ENCODE results near the gene COX7B2. TPM values are rescaled to one million over a fixed set of nuclear protein-coding genes. Genes with fewer than 3 reads are reported as not detected.

The COX7B2 gene
- total and polyA plus RNA-seq, 4 donors = not detected

DNA sequence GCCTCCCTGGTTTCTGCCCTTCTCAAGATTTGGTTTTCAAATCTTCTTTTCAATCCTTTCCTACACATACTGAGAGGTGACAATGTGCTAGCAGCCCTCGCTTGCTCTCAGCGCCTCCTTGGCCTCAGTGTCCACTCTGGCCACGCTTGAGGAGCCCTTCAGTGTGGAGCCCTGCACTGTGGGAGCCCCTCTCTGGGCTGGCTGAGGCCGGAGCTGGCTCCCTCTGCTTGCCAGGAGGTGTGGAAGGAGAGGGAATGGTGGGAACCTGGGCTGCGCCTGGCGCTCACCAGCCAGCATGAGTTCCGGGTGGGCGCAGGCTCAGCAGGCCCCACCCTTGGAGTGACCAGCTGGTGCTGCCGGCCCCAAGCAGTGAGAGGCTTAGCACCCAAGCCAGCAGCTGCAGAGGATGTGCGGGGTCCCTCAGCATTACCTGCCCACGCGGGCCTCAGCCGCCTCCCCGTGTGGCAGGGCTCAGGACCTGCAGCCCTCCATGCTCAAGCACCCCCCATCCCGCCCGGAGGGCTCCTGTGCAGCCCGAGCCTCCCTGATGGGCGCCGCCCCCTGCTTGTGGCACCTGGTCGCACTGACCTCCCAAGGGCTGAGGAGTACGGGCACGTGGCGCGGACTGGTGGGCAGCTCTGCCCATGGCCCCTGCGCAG, 127.5 kb downstream of the COX7B2 start:
- ATAC-seq (ENCODE audit: insufficient read depth, low FRiP score) (no peak), DNase-seq (no peak)
- WGBS, 2 donors = 94% methylated on average over 25 of the region's 25 CpGs
- Histone ChIP-seq H3K4me3 (no peak overlapping the region), H3K36me3 (ENCODE audit: control insufficient read depth in 4 of 4, insufficient read depth in 4 of 4, low read length in 4 of 4) (no peaks in the 10 kb centered on the region), H3K9me3 (ENCODE audit: control insufficient read depth in 4 of 4, insufficient read depth in 3 of 4, low read length in 3 of 4) (peaks cover 0 to 3% (median 0%) of the 10 kb centered on the region in 4 donors), H3K27ac (ENCODE audit: low read depth in 1 of 2, low read length in 1 of 2) (no peak overlapping the region), H3K4me1 (ENCODE audit: control insufficient read depth in 5 of 5, insufficient read depth in 5 of 5, low read length in 5 of 5) (no peaks in the 10 kb centered on the region), H3K9ac (ENCODE audit: insufficient read depth in 1 of 2, low read length in 2 of 2) (no peak overlapping the region), H3K27me3 (ENCODE audit: control insufficient read depth in 3 of 3, insufficient read depth in 3 of 3, low read length in 2 of 3) (no peaks in the 10 kb centered on the region)
- TF ChIP-seq, protein P1, sequence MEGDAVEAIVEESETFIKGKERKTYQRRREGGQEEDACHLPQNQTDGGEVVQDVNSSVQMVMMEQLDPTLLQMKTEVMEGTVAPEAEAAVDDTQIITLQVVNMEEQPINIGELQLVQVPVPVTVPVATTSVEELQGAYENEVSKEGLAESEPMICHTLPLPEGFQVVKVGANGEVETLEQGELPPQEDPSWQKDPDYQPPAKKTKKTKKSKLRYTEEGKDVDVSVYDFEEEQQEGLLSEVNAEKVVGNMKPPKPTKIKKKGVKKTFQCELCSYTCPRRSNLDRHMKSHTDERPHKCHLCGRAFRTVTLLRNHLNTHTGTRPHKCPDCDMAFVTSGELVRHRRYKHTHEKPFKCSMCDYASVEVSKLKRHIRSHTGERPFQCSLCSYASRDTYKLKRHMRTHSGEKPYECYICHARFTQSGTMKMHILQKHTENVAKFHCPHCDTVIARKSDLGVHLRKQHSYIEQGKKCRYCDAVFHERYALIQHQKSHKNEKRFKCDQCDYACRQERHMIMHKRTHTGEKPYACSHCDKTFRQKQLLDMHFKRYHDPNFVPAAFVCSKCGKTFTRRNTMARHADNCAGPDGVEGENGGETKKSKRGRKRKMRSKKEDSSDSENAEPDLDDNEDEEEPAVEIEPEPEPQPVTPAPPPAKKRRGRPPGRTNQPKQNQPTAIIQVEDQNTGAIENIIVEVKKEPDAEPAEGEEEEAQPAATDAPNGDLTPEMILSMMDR (IDR thresholded peaks at IDR 0.05; ENCODE audit: control extremely low read depth, extremely low read depth) = no peak

DNA sequence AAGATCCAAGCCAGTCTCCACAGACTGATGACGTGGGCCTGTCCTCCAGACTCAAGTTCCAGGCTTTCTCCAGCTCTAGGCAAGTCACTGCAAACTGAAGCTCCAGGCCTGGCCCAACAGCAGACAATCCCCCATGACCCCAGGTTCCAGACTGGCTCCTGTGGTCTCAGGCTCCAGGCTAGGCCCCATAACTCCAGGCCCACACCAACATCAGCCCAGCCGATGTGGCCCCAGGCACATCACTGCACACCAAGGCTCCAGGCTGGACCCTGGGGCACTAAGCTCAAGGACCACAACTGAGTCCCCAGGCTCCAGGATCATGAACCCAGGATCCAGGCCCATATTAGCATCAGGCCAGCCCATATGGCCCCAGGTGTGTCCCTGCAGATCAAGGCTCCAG, 143.6 kb downstream of the COX7B2 start:
- TF ChIP-seq, protein P1 (IDR thresholded peaks at IDR 0.05; ENCODE audit: control extremely low read depth, extremely low read depth) = no peak
- H3K36me3 ChIP-seq (ENCODE audit: control insufficient read depth in 4 of 4, insufficient read depth in 4 of 4, low read length in 4 of 4) = no peaks in the 10 kb centered on the region
- no peak for ATAC-seq (ENCODE audit: insufficient read depth, low FRiP score)
- H3K27me3 ChIP-seq (ENCODE audit: control insufficient read depth in 3 of 3, insufficient read depth in 3 of 3, low read length in 2 of 3) = no peaks in the 10 kb centered on the region
- H3K4me1 ChIP-seq (ENCODE audit: control insufficient read depth in 5 of 5, insufficient read depth in 5 of 5, low read length in 5 of 5) = no peaks in the 10 kb centered on the region
- no peak for DNase-seq
- 90 to 96% methylated on average over 2 of the region's 2 CpGs for WGBS, 2 donors
- H3K27ac ChIP-seq (ENCODE audit: low read depth in 1 of 2, low read length in 1 of 2) = no peak overlapping the region
- H3K4me3 ChIP-seq = no peak overlapping the region
- peaks cover 0 to 9% (median 1%) of the 10 kb centered on the region in 4 donors for H3K9me3 ChIP-seq (ENCODE audit: control insufficient read depth in 4 of 4, insufficient read depth in 3 of 4, low read length in 3 of 4)
- no peak overlapping the region for H3K9ac ChIP-seq (ENCODE audit: insufficient read depth in 1 of 2, low read length in 2 of 2)

DNA sequence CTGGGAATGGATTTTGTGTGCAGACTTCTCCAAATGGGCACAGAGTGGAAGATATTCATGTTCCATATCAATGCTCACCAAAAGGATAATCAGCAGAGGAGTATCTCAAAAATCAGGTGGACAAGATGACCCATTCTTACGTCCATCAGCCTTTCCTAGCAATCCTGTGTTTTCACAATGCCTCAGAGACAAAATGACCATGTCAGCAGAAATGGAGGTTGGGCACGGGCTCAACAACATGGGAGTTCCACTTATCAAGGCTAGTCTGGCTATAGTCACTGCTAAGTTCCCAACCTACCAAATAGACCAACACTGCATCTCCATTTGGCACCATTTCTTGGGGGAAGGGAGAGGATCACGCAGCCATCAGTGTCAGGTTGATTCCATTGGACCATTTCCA, 179.0 kb downstream of the COX7B2 start:
- TF ChIP-seq, protein P1 (IDR thresholded peaks at IDR 0.05; ENCODE audit: control extremely low read depth, extremely low read depth) = no peak
- ATAC-seq (ENCODE audit: insufficient read depth, low FRiP score) (no peak), DNase-seq (no peak)
- no peaks in the 10 kb centered on the region for H3K4me1 ChIP-seq (ENCODE audit: control insufficient read depth in 5 of 5, insufficient read depth in 5 of 5, low read length in 5 of 5)
- H3K27ac ChIP-seq (ENCODE audit: low read depth in 1 of 2, low read length in 1 of 2) = no peak overlapping the region
- no peak overlapping the region for H3K4me3 ChIP-seq
- no peak overlapping the region for H3K9ac ChIP-seq (ENCODE audit: insufficient read depth in 1 of 2, low read length in 2 of 2)
- no peaks in the 10 kb centered on the region for H3K9me3 ChIP-seq (ENCODE audit: control insufficient read depth in 4 of 4, insufficient read depth in 3 of 4, low read length in 3 of 4)
- no peaks in the 10 kb centered on the region for H3K27me3 ChIP-seq (ENCODE audit: control insufficient read depth in 3 of 3, insufficient read depth in 3 of 3, low read length in 2 of 3)
- no peaks in the 10 kb centered on the region for H3K36me3 ChIP-seq (ENCODE audit: control insufficient read depth in 4 of 4, insufficient read depth in 4 of 4, low read length in 4 of 4)
- WGBS, 2 donors = 75 to 85% methylated on average over 3 of the region's 3 CpGs

DNA sequence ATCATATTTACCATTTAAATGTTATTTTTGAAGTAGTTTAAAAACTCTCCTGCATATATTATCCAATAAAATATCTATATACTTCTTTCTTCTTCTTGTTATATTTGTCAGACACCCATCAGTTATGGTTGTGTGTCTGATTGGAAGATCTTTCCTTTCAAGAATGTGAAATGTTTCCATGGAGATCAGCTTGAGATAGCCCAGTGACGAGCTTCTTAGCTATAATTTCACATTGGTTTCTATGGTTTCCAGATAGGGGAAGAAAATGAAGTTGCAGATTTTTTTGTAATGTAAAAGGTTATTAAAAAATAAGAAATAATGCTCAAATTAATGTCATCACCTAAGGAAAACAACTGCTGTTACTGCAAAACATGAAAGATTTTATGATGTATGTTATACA, 189.0 kb downstream of the COX7B2 start:
- TF ChIP-seq, protein P1 (IDR thresholded peaks at IDR 0.05; ENCODE audit: control extremely low read depth, extremely low read depth) = no peak
- Histone ChIP-seq H3K4me3 (no peak overlapping the region), H3K9ac (ENCODE audit: insufficient read depth in 1 of 2, low read length in 2 of 2) (no peak overlapping the region), H3K27ac (ENCODE audit: low read depth in 1 of 2, low read length in 1 of 2) (no peak overlapping the region), H3K4me1 (ENCODE audit: control insufficient read depth in 5 of 5, insufficient read depth in 5 of 5, low read length in 5 of 5) (no peaks in the 10 kb centered on the region), H3K36me3 (ENCODE audit: control insufficient read depth in 4 of 4, insufficient read depth in 4 of 4, low read length in 4 of 4) (no peaks in the 10 kb centered on the region), H3K9me3 (ENCODE audit: control insufficient read depth in 4 of 4, insufficient read depth in 3 of 4, low read length in 3 of 4) (no peaks in the 10 kb centered on the region), H3K27me3 (ENCODE audit: control insufficient read depth in 3 of 3, insufficient read depth in 3 of 3, low read length in 2 of 3) (peaks cover 0 to 2% (median 0%) of the 10 kb centered on the region in 3 donors)
- DNase-seq (no peak), ATAC-seq (ENCODE audit: insufficient read depth, low FRiP score) (no peak)
- 24 to 59% methylated on average over 1 of the region's 1 CpG for WGBS, 2 donors
